SJSA1 (cell line): ENCODE results near the gene ZNF141. TPM values are rescaled to one million over a fixed set of nuclear protein-coding genes. Genes with fewer than 3 reads are reported as not detected.
"Not testable (repeated sequence)": the region's sequence is repeated elsewhere in the genome, so short reads cannot be mapped to it uniquely, and the experiment has no call there.

Source experiments
- DNase-seq, 2 experiments: peaks; one replicate each; pipeline ENCODE4 v3.0.0-alpha.2; 2015 to 2020; ENCODE audit warnings: low spot score in 2 of 2, low read depth in 1 of 2
- H3K27ac ChIP-seq: fragments of 250-450 bp; sonication (Bioruptor Pico); 2 replicates; pipeline ENCODE4 v1.5.1; 2020; ENCODE audit warnings: mild to moderate bottlenecking, moderate library complexity
- H3K27me3 ChIP-seq: fragments of 250-450 bp; sonication (Bioruptor Pico); replicated peaks from 2 replicates; pipeline ENCODE4 v1.5.1; 2020; ENCODE audit warnings: mild to moderate bottlenecking, moderate library complexity
- H3K36me3 ChIP-seq: fragments of 250-450 bp; sonication (Bioruptor Pico); 2 replicates; pipeline ENCODE4 v1.5.1; 2020; ENCODE audit warnings: mild to moderate bottlenecking
- H3K4me1 ChIP-seq: fragments of 250-450 bp; sonication (Bioruptor Pico); replicated peaks from 2 replicates; pipeline ENCODE4 v1.6.1; 2021; ENCODE audit warnings: mild to moderate bottlenecking
- H3K4me3 ChIP-seq: fragments of 250-450 bp; sonication (Bioruptor Pico); 2 replicates; pipeline ENCODE4 v1.5.1; 2020; ENCODE audit warnings: mild to moderate bottlenecking
- H3K9me3 ChIP-seq: fragments of 250-450 bp; sonication (Bioruptor Pico); replicated peaks from 2 replicates; pipeline ENCODE4 v1.5.1; 2020; ENCODE audit warnings: mild to moderate bottlenecking
- total RNA-seq: library from RNA; depleted of rRNA; stranded (reverse); fragments of >200 nt; shearing (Covaris generic); gene quantifications from 2 replicates; pipeline ENCODE4 v1.2.3, GENCODE V29; 2014

The ZNF141 gene
- total RNA-seq, 1 experiment from 2014 or later, result 0.68 TPM

- Histone ChIP-seq H3K9me3 (no peaks in the 10 kb centered on the region), H3K4me1 (no peaks in the 10 kb centered on the region), H3K27ac (no peak overlapping the region), H3K36me3 (no peaks in the 10 kb centered on the region), H3K27me3 (no peaks in the 10 kb centered on the region), H3K4me3 (peak overlapping the region; percentile 40)
- no peak for DNase-seq
Measured at GRCh38 chr4:337932-338758, 531 bp downstream of the ZNF141 start.

- Histone ChIP-seq H3K9me3 (no peaks in the 10 kb centered on the region), H3K4me1 (no peaks in the 10 kb centered on the region), H3K27ac (no peak overlapping the region), H3K27me3 (no peaks in the 10 kb centered on the region), H3K4me3 (no peak overlapping the region), H3K36me3 (no peaks in the 10 kb centered on the region)
- DNase-seq, result no peak
Measured at GRCh38 chr4:338759-339097, 1.1 kb downstream of the ZNF141 start.

GRCh38 chr4:340011-340410, 2.4 kb downstream of the ZNF141 start:
- H3K36me3 ChIP-seq, result no peaks in the 10 kb centered on the region
- H3K4me1 ChIP-seq, result no peaks in the 10 kb centered on the region
- no peak for DNase-seq
- no peaks in the 10 kb centered on the region for H3K27me3 ChIP-seq
- H3K9me3 ChIP-seq, result no peaks in the 10 kb centered on the region
- no peak overlapping the region for H3K27ac ChIP-seq
- no peak overlapping the region for H3K4me3 ChIP-seq

GRCh38 chr4:373062-373839, 35.6 kb downstream of the ZNF141 start:
- DNase-seq, result no peak
- Histone ChIP-seq H3K9me3 (0 out of 2 replicates have a peak, but pooled peaks cover 4% of the 10 kb centered on the region), H3K27me3 (no peaks in the 10 kb centered on the region), H3K27ac (no peak overlapping the region), H3K4me1 (no peaks in the 10 kb centered on the region), H3K36me3 (no peaks in the 10 kb centered on the region), H3K4me3 (no peak overlapping the region)

GRCh38 chr4:374298-375160, 36.9 kb downstream of the ZNF141 start:
- H3K27ac ChIP-seq, result no peak overlapping the region
- no peaks in the 10 kb centered on the region for H3K4me1 ChIP-seq
- no peaks in the 10 kb centered on the region for H3K36me3 ChIP-seq
- DNase-seq, result no peak
- 0 out of 2 replicates have a peak, but pooled peaks cover 4% of the 10 kb centered on the region for H3K9me3 ChIP-seq
- H3K27me3 ChIP-seq, result no peaks in the 10 kb centered on the region
- H3K4me3 ChIP-seq, result no peak overlapping the region

GRCh38 chr4:384311-385010, 46.8 kb downstream of the ZNF141 start:
- no peaks in the 10 kb centered on the region for H3K9me3 ChIP-seq
- H3K27me3 ChIP-seq, result no peaks in the 10 kb centered on the region
- DNase-seq, result no peak
- H3K27ac ChIP-seq, result no peak overlapping the region
- no peaks in the 10 kb centered on the region for H3K36me3 ChIP-seq
- H3K4me3 ChIP-seq, result no peak overlapping the region
- H3K4me1 ChIP-seq, result no peaks in the 10 kb centered on the region

- Histone ChIP-seq H3K27me3 (no peaks in the 10 kb centered on the region), H3K4me3 (no peak overlapping the region), H3K9me3 (no peaks in the 10 kb centered on the region)
Measured at GRCh38 chr4:385934-386707, 48.5 kb downstream of the ZNF141 start.

GRCh38 chr4:386708-387105, 49.1 kb downstream of the ZNF141 start:
- Histone ChIP-seq H3K27me3 (no peaks in the 10 kb centered on the region), H3K27ac (no peak overlapping the region), H3K36me3 (no peaks in the 10 kb centered on the region), H3K4me3 (no peak overlapping the region), H3K9me3 (no peaks in the 10 kb centered on the region), H3K4me1 (no peaks in the 10 kb centered on the region)
- no peak for DNase-seq

More at GRCh38 chr4:385934-386707, 48.5 kb downstream of the ZNF141 start:
- H3K4me1 ChIP-seq, result no peaks in the 10 kb centered on the region
- H3K36me3 ChIP-seq, result no peaks in the 10 kb centered on the region
- no peak for DNase-seq
- no peak overlapping the region for H3K27ac ChIP-seq

- no peaks in the 10 kb centered on the region for H3K36me3 ChIP-seq
- H3K4me1 ChIP-seq, result no peaks in the 10 kb centered on the region
- H3K4me3 ChIP-seq, result no peak overlapping the region
- H3K9me3 ChIP-seq, result no peaks in the 10 kb centered on the region
- H3K27ac ChIP-seq, result no peak overlapping the region
- H3K27me3 ChIP-seq, result no peaks in the 10 kb centered on the region
- no peak for DNase-seq
Measured at GRCh38 chr4:404006-404405, 66.4 kb downstream of the ZNF141 start.

GRCh38 chr4:408321-408720, 70.7 kb downstream of the ZNF141 start:
- not testable (repeated sequence) for H3K9me3 ChIP-seq, DNase-seq, H3K4me3 ChIP-seq, H3K36me3 ChIP-seq, H3K27me3 ChIP-seq, H3K4me1 ChIP-seq, H3K27ac ChIP-seq

GRCh38 chr4:422587-422986, 85.0 kb downstream of the ZNF141 start:
- Histone ChIP-seq H3K4me1 (no peaks in the 10 kb centered on the region), H3K27ac (no peak overlapping the region), H3K27me3 (no peaks in the 10 kb centered on the region), H3K36me3 (no peaks in the 10 kb centered on the region), H3K4me3 (no peak overlapping the region), H3K9me3 (no peaks in the 10 kb centered on the region; the same call in 1 of the 2 replicates)
- DNase-seq, result no peak
